Astrocyte (in vitro differentiated cells and primary cell): ENCODE data around the gene HMGN5.

Experiments
- CTCF ChIP-seq: IDR thresholded peaks from 2 replicates; pipeline ENCODE4 v1.5.1; 2011; ENCODE audit warnings: low read depth, mild to moderate bottlenecking, inconsistent platforms, low read length, moderate library complexity; ENCODE audit not compliant: insufficient read depth
- EZH2 ChIP-seq: IDR thresholded peaks from 2 replicates; pipeline ENCODE4 v1.6.1; 2012; ENCODE audit warnings: mild to moderate bottlenecking, low read length, inconsistent platforms; ENCODE audit not compliant: insufficient read depth

DNA sequence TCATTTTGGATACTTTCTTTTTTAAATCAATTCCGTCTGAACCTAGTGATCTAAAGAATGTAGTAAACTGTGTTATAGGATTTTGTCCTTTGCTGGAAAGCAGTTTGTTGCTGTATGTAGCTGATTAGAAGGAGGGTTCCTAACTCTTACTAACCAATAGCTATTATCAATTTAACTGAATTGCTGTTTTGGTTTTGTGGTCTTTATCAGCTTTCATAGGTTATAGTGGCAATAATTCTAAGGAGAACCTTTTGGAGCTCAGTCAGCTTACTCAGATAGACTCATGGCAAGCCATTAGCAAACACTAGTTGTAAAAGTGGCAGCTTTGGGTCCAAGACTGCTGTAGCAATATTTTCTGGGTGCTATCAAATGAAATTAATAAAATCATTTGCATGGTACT is 29.8 kb upstream of the HMGN5 start:
- no peak for TF ChIP-seq CTCF
- no peak for TF ChIP-seq EZH2
